HL-60 (cell line): ENCODE results near the gene URB2.

ENCODE experiments used
- GABPA ChIP-seq: IDR thresholded peaks from 2 replicates; pipeline ENCODE4 v1.6.1; 2012; ENCODE audit warnings: low read depth
- POLR2AphosphoS5 ChIP-seq: IDR thresholded peaks from 2 replicates; pipeline ENCODE4 v1.6.1; 2012; ENCODE audit warnings: low read depth
- TF ChIP-seq, protein P1 (sequence below): IDR thresholded peaks from one replicate; pipeline ENCODE4 v1.5.1; 2011; ENCODE audit warnings: low read length, control low read depth, inconsistent platforms; ENCODE audit not compliant: insufficient read depth
- TF ChIP-seq, protein P2 (sequence below): IDR thresholded peaks from 2 replicates; pipeline ENCODE4 v1.6.1; 2012; ENCODE audit warnings: low read depth; ENCODE audit not compliant: insufficient replicate concordance

DNA sequence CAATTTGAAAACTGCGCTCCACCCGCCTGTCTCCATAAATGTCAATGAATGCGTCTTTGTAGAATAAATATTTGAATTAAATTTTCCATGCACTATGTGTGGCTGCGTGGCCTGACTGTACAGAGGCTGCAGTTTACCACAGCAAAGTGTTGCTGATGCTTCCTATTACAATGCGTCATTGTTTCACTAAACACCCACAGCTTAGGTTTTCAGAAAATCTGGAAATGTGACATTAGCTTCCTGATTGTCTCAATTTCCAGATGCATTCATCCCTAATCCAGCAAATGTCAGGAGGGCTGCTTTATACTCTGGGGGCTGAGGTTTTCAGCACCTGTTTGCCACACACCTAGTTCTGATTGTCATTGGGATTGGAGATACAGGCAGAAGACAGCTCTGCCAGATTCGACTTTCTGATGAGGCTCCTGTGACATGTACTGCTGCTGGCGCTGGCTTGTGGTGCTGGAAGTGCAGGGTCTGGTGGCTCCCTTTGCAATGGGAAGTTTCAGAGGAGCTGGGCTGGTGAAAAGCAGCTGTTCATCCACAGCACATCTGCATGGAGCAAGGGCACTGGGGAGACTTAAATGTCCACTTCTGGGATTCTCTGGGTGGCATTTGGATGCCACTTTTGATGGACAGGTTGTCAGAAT, 40.0 kb downstream of the URB2 start:
- TF ChIP-seq, protein P1, sequence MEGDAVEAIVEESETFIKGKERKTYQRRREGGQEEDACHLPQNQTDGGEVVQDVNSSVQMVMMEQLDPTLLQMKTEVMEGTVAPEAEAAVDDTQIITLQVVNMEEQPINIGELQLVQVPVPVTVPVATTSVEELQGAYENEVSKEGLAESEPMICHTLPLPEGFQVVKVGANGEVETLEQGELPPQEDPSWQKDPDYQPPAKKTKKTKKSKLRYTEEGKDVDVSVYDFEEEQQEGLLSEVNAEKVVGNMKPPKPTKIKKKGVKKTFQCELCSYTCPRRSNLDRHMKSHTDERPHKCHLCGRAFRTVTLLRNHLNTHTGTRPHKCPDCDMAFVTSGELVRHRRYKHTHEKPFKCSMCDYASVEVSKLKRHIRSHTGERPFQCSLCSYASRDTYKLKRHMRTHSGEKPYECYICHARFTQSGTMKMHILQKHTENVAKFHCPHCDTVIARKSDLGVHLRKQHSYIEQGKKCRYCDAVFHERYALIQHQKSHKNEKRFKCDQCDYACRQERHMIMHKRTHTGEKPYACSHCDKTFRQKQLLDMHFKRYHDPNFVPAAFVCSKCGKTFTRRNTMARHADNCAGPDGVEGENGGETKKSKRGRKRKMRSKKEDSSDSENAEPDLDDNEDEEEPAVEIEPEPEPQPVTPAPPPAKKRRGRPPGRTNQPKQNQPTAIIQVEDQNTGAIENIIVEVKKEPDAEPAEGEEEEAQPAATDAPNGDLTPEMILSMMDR, result no peak
- TF ChIP-seq, protein P2, sequence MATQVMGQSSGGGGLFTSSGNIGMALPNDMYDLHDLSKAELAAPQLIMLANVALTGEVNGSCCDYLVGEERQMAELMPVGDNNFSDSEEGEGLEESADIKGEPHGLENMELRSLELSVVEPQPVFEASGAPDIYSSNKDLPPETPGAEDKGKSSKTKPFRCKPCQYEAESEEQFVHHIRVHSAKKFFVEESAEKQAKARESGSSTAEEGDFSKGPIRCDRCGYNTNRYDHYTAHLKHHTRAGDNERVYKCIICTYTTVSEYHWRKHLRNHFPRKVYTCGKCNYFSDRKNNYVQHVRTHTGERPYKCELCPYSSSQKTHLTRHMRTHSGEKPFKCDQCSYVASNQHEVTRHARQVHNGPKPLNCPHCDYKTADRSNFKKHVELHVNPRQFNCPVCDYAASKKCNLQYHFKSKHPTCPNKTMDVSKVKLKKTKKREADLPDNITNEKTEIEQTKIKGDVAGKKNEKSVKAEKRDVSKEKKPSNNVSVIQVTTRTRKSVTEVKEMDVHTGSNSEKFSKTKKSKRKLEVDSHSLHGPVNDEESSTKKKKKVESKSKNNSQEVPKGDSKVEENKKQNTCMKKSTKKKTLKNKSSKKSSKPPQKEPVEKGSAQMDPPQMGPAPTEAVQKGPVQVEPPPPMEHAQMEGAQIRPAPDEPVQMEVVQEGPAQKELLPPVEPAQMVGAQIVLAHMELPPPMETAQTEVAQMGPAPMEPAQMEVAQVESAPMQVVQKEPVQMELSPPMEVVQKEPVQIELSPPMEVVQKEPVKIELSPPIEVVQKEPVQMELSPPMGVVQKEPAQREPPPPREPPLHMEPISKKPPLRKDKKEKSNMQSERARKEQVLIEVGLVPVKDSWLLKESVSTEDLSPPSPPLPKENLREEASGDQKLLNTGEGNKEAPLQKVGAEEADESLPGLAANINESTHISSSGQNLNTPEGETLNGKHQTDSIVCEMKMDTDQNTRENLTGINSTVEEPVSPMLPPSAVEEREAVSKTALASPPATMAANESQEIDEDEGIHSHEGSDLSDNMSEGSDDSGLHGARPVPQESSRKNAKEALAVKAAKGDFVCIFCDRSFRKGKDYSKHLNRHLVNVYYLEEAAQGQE, result no peak
- TF ChIP-seq GABPA, result no peak
- TF ChIP-seq POLR2AphosphoS5, result no peak
